ENCODE measurements around the gene MID1. TPM values are rescaled to one million over a fixed set of nuclear protein-coding genes. Genes with fewer than 3 reads are reported as not detected.

Gene MID1
- polyA plus RNA-seq, 2 of the 4 experiments (the other 2 are of a cell fraction), result 59.5 to 106 TPM

GRCh38 chrX:10576186-10576585, 44.2 kb downstream of the MID1 start:
- POLR2A ChIA-PET, result no interaction called here
- ATAC-seq (no peak), FAIRE-seq (peak; percentile 100), DNase-seq (ENCODE audit: low read depth in 1 of 2, low spot score in 1 of 2) (no peak)
- peaks cover 88% of the 10 kb centered on the region for H3K4me1 ChIP-seq
- peak overlapping the region; percentile 94 for H3K4me2 ChIP-seq
- TF ChIP-seq HOXA7 (CRISPR knock-in tag; IDR thresholded peaks at IDR 0.05), result no peak
- TF ChIP-seq CHD4 (IDR thresholded peaks at IDR 0.05; ENCODE audit: borderline replicate concordance), result no peak
- TF ChIP-seq USF2 (IDR thresholded peaks at IDR 0.05), result no peak
- no peak for TF ChIP-seq RAD21 (conservative IDR thresholded peaks at IDR 0.05 in 1 of 2, IDR thresholded peaks at IDR 0.05 in 1 of 2)
- TF ChIP-seq POLR2AphosphoS2 (conservative IDR thresholded peaks at IDR 0.05; ENCODE audit: low read length), result no peak
- no peak for TF ChIP-seq ZFP36 (IDR thresholded peaks at IDR 0.05; ENCODE audit: borderline replicate concordance, partially characterized antibody)
- TF ChIP-seq RNF2 (IDR thresholded peaks at IDR 0.05; ENCODE audit: borderline replicate concordance, low read depth), result no peak
- no peak for TF ChIP-seq FOSB (CRISPR knock-in tag; IDR thresholded peaks at IDR 0.05)
- no peak for TF ChIP-seq FOSL2 (IDR thresholded peaks at IDR 0.05)
- no peak for TF ChIP-seq FOSL2 (CRISPR knock-in tag; IDR thresholded peaks at IDR 0.05)
- TF ChIP-seq TFCP2L1 (CRISPR knock-in tag; IDR thresholded peaks at IDR 0.05), result no peak
- TF ChIP-seq BCL3 (IDR thresholded peaks at IDR 0.05), result no peak
- TF ChIP-seq HOXB5 (CRISPR knock-in tag; IDR thresholded peaks at IDR 0.05), result no peak
- no peak for TF ChIP-seq ELK1 (IDR thresholded peaks at IDR 0.05; ENCODE audit: low read depth, low read length)
- TF ChIP-seq EHMT2 (IDR thresholded peaks at IDR 0.05; ENCODE audit: low read depth), result no peak
- TF ChIP-seq TP53 (CRISPR knock-in tag; IDR thresholded peaks at IDR 0.05), result no peak
- TF ChIP-seq MAZ (IDR thresholded peaks at IDR 0.05; ENCODE audit: borderline replicate concordance, low read depth, low read length), result no peak
- no peak for TF ChIP-seq MAFK (IDR thresholded peaks at IDR 0.05; ENCODE audit: partially characterized antibody)
- TF ChIP-seq JUNB (IDR thresholded peaks at IDR 0.05), result no peak
- CTCF ChIA-PET, result interaction anchor here (1.4 to 1.5 kb wide), 2 partner anchors 40 to 387 kb away, joined by 4 to 7 read pairs; no protein-coding TSS in a partner anchor
- peak overlapping the region; percentile 96 to 97 for H3K27ac ChIP-seq
- H3K9me3 ChIP-seq, result peaks cover 11% of the 10 kb centered on the region
- peak overlapping the region; percentile 32 for H3K4me3 ChIP-seq
- 15% methylated on average over 4 of the region's 4 CpGs for WGBS (ENCODE audit: missing lambda C conversion rate)

- H3K4me2 ChIP-seq, result peak overlapping the region; percentile 94
- DNase-seq (ENCODE audit: low read depth in 1 of 2, low spot score in 1 of 2), result no peak
- H3K4me3 ChIP-seq, result 0 out of 3 replicates have a peak overlapping the region, but pooled peaks have one; percentile 32
- peaks cover 88% of the 10 kb centered on the region for H3K4me1 ChIP-seq
- WGBS (ENCODE audit: missing lambda C conversion rate), result 18% methylated on average over 4 of the region's 4 CpGs
- peaks cover 11% of the 10 kb centered on the region for H3K9me3 ChIP-seq
- H3K27ac ChIP-seq, result peak overlapping the region; percentile 96 to 97
- ATAC-seq, result no peak
- CTCF ChIA-PET, result no interaction called here
- POLR2A ChIA-PET, result no interaction called here
- FAIRE-seq, result peak; percentile 7
- TF ChIP-seq FOSL2 (IDR thresholded peaks at IDR 0.05), result no peak
- TF ChIP-seq FOSL2 (CRISPR knock-in tag; IDR thresholded peaks at IDR 0.05), result peak; percentile 51; the same call in 1 of the 2 replicates
- TF ChIP-seq ELK1 (IDR thresholded peaks at IDR 0.05; ENCODE audit: low read depth, low read length), result no peak
- TF ChIP-seq NPAS2 (CRISPR knock-in tag; IDR thresholded peaks at IDR 0.05; ENCODE audit: borderline replicate concordance), result no peak
- no peak for TF ChIP-seq ATOH8 (CRISPR knock-in tag; IDR thresholded peaks at IDR 0.05; ENCODE audit: low read depth)
- TF ChIP-seq JUNB (IDR thresholded peaks at IDR 0.05), result peak; percentile 32; the same call in 1 of the 2 replicates
- no peak for TF ChIP-seq BHLHE40 (IDR thresholded peaks at IDR 0.05; ENCODE audit: low read depth, low read length)
- no peak for TF ChIP-seq CEBPB (IDR thresholded peaks at IDR 0.05)
- peak; percentile 50 for TF ChIP-seq USF2 (IDR thresholded peaks at IDR 0.05)
- no peak for TF ChIP-seq MAFK (IDR thresholded peaks at IDR 0.05; ENCODE audit: partially characterized antibody)
- no peak for TF ChIP-seq EHMT2 (IDR thresholded peaks at IDR 0.05; ENCODE audit: low read depth)
- TF ChIP-seq HMGXB4 (CRISPR knock-in tag; IDR thresholded peaks at IDR 0.05; ENCODE audit: borderline replicate concordance), result no peak
- 0 out of 3 replicates have a peak, but pooled peaks have one; percentile 25 for TF ChIP-seq BCL3 (IDR thresholded peaks at IDR 0.05)
- TF ChIP-seq HOXB5 (CRISPR knock-in tag; IDR thresholded peaks at IDR 0.05), result peak; percentile 86; the same call in 1 of the 2 replicates
- peak; percentile 79 for TF ChIP-seq MAX (IDR thresholded peaks at IDR 0.05)
Observed at GRCh38 chrX:10574663-10575062, 45.7 kb downstream of the MID1 start.
